HepG2 (cell line): ENCODE results near the gene TMEM107. TPM values are rescaled to one million over a fixed set of nuclear protein-coding genes. Genes with fewer than 3 reads are reported as not detected.

Experiments used
- ARNT2 ChIP-seq: sonication (generic); formaldehyde crosslinking; IDR thresholded peaks from 2 replicates; pipeline ENCODE4 v1.8.0; 2022; ENCODE audit warnings: mild to moderate bottlenecking, low read depth, missing genetic modification reagents, moderate library complexity
- ATF7-NPFF ChIP-seq: sonication (generic); formaldehyde crosslinking; IDR thresholded peaks from 2 replicates; pipeline ENCODE4 v1.8.1; 2023; ENCODE audit warnings: mild to moderate bottlenecking, low read depth, missing genetic modification reagents, moderate library complexity
- BHLHE40 ChIP-seq: IDR thresholded peaks from 2 replicates; pipeline ENCODE4 v1.6.1; 2011; ENCODE audit warnings: low read length, improper control_type of control experiment
- ELF3 ChIP-seq: IDR thresholded peaks from 2 replicates; pipeline ENCODE4 v1.6.1; 2016; ENCODE audit warnings: missing genetic modification reagents, missing compliant biosample characterization
- GATAD1 ChIP-seq: IDR thresholded peaks from 2 replicates; pipeline ENCODE4 v1.6.1; 2016; ENCODE audit warnings: missing genetic modification reagents, missing compliant biosample characterization
- GLI4 ChIP-seq: sonication (generic); formaldehyde crosslinking; IDR thresholded peaks from 2 replicates; pipeline ENCODE4 v1.5.1; 2020; ENCODE audit warnings: missing genetic modification reagents, mild to moderate bottlenecking, moderate library complexity, borderline replicate concordance
- HOXA5 ChIP-seq: sonication (generic); formaldehyde crosslinking; IDR thresholded peaks from 2 replicates; pipeline ENCODE4 v1.4.0; 2020; ENCODE audit warnings: missing genetic modification reagents
- KLF13 ChIP-seq: sonication (generic); formaldehyde crosslinking; IDR thresholded peaks from 2 replicates; pipeline ENCODE4 v1.4.0; 2020; ENCODE audit warnings: mild to moderate bottlenecking, missing genetic modification reagents
- MBD4 ChIP-seq: IDR thresholded peaks from 2 replicates; pipeline ENCODE4 v1.6.1; 2012; ENCODE audit warnings: low read length, inconsistent platforms, borderline replicate concordance
- MED1 ChIP-seq: sonication (generic); formaldehyde crosslinking; IDR thresholded peaks from 2 replicates; pipeline ENCODE4 v1.4.0; 2020; ENCODE audit warnings: missing genetic modification reagents
- NPAS2 ChIP-seq: sonication (generic); formaldehyde crosslinking; IDR thresholded peaks from 2 replicates; pipeline ENCODE4 v1.8.0; 2022; ENCODE audit warnings: mild to moderate bottlenecking, missing genetic modification reagents, borderline replicate concordance
- PRMT3 ChIP-seq: sonication (generic); formaldehyde crosslinking; IDR thresholded peaks from 2 replicates; pipeline ENCODE4 v1.8.1; 2022; ENCODE audit warnings: low read depth, mild to moderate bottlenecking, moderate library complexity, missing genetic modification reagents, borderline replicate concordance
- SIN3A ChIP-seq: IDR thresholded peaks from 2 replicates; pipeline ENCODE4 v1.6.1; 2011; ENCODE audit warnings: low read depth, mild to moderate bottlenecking, control low read depth, low read length, borderline replicate concordance
- ZKSCAN8 ChIP-seq: IDR thresholded peaks from 2 replicates; pipeline ENCODE4 v1.6.1; 2016; ENCODE audit warnings: borderline replicate concordance, missing genetic modification reagents, missing compliant biosample characterization
- ZNF572 ChIP-seq: sonication (generic); formaldehyde crosslinking; IDR thresholded peaks from 2 replicates; pipeline ENCODE4 v1.5.1; 2020; ENCODE audit warnings: mild to moderate bottlenecking, missing genetic modification reagents
- ZNF589 ChIP-seq: sonication (generic); formaldehyde crosslinking; conservative IDR thresholded peaks from 2 replicates; pipeline ENCODE4 v1.8.0; 2022; ENCODE audit warnings: mild to moderate bottlenecking, moderate library complexity, missing genetic modification reagents
- polyA plus RNA-seq, 8 experiments: library from polyadenylated mRNA; depleted of rRNA in 3 of 8; stranded (reverse) in 7 of 8; unstranded in 1 of 8; fragments of >200 nt; fragmentation: Illumina TruSeq in 4 of 8; extraction: Trizol in 4 of 8; gene quantifications; 2 replicates each; pipeline versions ENCODE4 v1.2.1 to v1.2.3, GENCODE V29; 2011 to 2016; ENCODE audit warnings: low read depth in 4 of 8, missing spikeins in 1 of 8, mixed read lengths in 1 of 8; ENCODE audit not compliant: insufficient read depth in 1 of 8
- total RNA-seq, 5 experiments: library from RNA; depleted of rRNA; stranded (reverse); fragments of >200 nt; fragmentation: Illumina TruSeq; extraction: Trizol; gene quantifications; 2 replicates each; pipeline ENCODE4 v1.2.3, GENCODE V29; 2016; ENCODE audit warnings: low read depth in 1 of 5
- TF ChIP-seq, protein P1 (sequence below): sonication (generic); formaldehyde crosslinking; IDR thresholded peaks from 2 replicates; pipeline ENCODE4 v1.4.0; 2020; ENCODE audit warnings: missing genetic modification reagents
- TF ChIP-seq, protein P2 (sequence below): sonication (generic); formaldehyde crosslinking; IDR thresholded peaks from 2 replicates; pipeline ENCODE4 v1.4.0; 2020; ENCODE audit warnings: low read depth, missing genetic modification reagents
- TF ChIP-seq, protein P3 (sequence below), 2 experiments: sonication (generic) in 1 of 2; formaldehyde crosslinking in 1 of 2; IDR thresholded peaks; 2 replicates each; pipeline versions ENCODE4 v1.6.1 to v1.9.0; 2014 to 2022; ENCODE audit warnings: antibody characterized with exemption in 1 of 2, borderline replicate concordance in 1 of 2, inconsistent platforms in 1 of 2, low read depth in 1 of 2, missing genetic modification reagents in 1 of 2

TMEM107 gene
- total and polyA plus RNA-seq, 2 of the 13 experiments (the other 11 are each of a cell fraction or from before 2014, with no cell fraction given): 7.2 to 15.3 TPM

DNA sequence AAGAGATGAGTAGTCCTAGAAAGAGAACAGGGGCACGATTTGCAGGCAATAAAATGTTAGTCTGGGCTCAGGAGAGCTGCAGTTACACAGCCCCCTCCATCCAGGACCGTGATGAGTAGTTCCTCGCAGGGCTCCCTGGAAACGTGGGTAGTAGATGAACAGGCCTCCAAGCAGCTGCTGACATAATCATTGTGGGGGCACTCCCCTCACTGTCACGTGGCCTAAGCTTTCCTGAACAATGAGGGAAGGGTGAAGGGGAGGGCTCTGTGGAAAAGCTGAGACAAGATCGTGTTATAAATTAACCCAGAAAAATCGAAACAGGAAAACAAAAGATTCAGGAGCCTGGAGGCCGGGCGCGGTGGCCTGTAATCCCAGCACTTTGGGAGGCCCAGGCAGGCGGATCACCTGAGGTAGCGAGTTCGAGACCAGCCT, 22.6 kb downstream of the TMEM107 start (continued):
- TF ChIP-seq, protein P1, sequence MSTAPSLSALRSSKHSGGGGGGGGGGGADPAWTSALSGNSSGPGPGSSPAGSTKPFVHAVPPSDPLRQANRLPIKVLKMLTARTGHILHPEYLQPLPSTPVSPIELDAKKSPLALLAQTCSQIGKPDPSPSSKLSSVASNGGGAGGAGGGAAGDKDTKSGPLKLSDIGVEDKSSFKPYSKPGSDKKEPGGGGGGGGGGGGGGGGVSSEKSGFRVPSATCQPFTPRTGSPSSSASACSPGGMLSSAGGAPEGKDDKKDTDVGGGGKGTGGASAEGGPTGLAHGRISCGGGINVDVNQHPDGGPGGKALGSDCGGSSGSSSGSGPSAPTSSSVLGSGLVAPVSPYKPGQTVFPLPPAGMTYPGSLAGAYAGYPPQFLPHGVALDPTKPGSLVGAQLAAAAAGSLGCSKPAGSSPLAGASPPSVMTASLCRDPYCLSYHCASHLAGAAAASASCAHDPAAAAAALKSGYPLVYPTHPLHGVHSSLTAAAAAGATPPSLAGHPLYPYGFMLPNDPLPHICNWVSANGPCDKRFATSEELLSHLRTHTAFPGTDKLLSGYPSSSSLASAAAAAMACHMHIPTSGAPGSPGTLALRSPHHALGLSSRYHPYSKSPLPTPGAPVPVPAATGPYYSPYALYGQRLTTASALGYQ (CRISPR knock-in tag): 0 out of 2 replicates have a peak, but pooled peaks have one; percentile 15
- TF ChIP-seq ELF3 (CRISPR knock-in tag): no peak
- no peak for TF ChIP-seq GATAD1 (CRISPR knock-in tag)
- no peak; the same call in 1 of the 2 replicates for TF ChIP-seq ZKSCAN8
- TF ChIP-seq, protein P2, sequence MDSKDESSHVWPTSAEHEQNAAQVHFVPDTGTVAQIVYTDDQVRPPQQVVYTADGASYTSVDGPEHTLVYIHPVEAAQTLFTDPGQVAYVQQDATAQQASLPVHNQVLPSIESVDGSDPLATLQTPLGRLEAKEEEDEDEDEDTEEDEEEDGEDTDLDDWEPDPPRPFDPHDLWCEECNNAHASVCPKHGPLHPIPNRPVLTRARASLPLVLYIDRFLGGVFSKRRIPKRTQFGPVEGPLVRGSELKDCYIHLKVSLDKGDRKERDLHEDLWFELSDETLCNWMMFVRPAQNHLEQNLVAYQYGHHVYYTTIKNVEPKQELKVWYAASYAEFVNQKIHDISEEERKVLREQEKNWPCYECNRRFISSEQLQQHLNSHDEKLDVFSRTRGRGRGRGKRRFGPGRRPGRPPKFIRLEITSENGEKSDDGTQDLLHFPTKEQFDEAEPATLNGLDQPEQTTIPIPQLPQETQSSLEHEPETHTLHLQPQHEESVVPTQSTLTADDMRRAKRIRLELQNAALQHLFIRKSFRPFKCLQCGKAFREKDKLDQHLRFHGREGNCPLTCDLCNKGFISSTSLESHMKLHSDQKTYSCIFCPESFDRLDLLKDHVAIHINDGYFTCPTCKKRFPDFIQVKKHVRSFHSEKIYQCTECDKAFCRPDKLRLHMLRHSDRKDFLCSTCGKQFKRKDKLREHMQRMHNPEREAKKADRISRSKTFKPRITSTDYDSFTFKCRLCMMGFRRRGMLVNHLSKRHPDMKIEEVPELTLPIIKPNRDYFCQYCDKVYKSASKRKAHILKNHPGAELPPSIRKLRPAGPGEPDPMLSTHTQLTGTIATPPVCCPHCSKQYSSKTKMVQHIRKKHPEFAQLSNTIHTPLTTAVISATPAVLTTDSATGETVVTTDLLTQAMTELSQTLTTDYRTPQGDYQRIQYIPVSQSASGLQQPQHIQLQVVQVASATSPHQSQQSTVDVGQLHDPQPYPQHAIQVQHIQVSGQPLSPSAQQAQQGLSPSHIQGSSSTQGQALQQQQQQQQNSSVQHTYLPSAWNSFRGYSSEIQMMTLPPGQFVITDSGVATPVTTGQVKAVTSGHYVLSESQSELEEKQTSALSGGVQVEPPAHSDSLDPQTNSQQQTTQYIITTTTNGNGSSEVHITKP (CRISPR knock-in tag): no peak
- peak; percentile 89 for TF ChIP-seq BHLHE40
- TF ChIP-seq ZNF572 (CRISPR knock-in tag): no peak
- TF ChIP-seq HOXA5: no peak; the same call in 1 of the 2 replicates
- TF ChIP-seq ARNT2: no peak
- no peak for TF ChIP-seq PRMT3 (CRISPR knock-in tag)
- no peak for TF ChIP-seq GLI4 (CRISPR knock-in tag)
- TF ChIP-seq, protein P3, sequence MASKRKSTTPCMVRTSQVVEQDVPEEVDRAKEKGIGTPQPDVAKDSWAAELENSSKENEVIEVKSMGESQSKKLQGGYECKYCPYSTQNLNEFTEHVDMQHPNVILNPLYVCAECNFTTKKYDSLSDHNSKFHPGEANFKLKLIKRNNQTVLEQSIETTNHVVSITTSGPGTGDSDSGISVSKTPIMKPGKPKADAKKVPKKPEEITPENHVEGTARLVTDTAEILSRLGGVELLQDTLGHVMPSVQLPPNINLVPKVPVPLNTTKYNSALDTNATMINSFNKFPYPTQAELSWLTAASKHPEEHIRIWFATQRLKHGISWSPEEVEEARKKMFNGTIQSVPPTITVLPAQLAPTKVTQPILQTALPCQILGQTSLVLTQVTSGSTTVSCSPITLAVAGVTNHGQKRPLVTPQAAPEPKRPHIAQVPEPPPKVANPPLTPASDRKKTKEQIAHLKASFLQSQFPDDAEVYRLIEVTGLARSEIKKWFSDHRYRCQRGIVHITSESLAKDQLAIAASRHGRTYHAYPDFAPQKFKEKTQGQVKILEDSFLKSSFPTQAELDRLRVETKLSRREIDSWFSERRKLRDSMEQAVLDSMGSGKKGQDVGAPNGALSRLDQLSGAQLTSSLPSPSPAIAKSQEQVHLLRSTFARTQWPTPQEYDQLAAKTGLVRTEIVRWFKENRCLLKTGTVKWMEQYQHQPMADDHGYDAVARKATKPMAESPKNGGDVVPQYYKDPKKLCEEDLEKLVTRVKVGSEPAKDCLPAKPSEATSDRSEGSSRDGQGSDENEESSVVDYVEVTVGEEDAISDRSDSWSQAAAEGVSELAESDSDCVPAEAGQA (IDR thresholded peaks at IDR 0.05; ENCODE audit: low read depth): 0 out of 2 replicates have a peak, but pooled peaks have one; percentile 15
- TF ChIP-seq, protein P3 (CRISPR knock-in tag; IDR thresholded peaks at IDR 0.05; ENCODE audit: borderline replicate concordance): no peak
- peak; percentile 71 for TF ChIP-seq MED1 (CRISPR knock-in tag)
- no peak for TF ChIP-seq KLF13 (CRISPR knock-in tag)
- TF ChIP-seq NPAS2: no peak
- no peak for TF ChIP-seq ZNF589 (CRISPR knock-in tag)
- no peak for TF ChIP-seq SIN3A
- no peak for TF ChIP-seq MBD4
- TF ChIP-seq ATF7-NPFF (CRISPR knock-in tag): no peak
